C4-2B (cell line): ENCODE data around the gene IGF2BP1.

Source experiments
- ZFX ChIP-seq: fragments of 450-650 bp; IDR thresholded peaks from 2 replicates; pipeline ENCODE4 v1.6.1; 2017
- TF ChIP-seq, protein P1 (sequence below): fragments of 450-650 bp; conservative IDR thresholded peaks from 2 replicates; pipeline ENCODE4 v1.5.1; 2017; ENCODE audit warnings: mild to moderate bottlenecking

- TF ChIP-seq, protein P1, sequence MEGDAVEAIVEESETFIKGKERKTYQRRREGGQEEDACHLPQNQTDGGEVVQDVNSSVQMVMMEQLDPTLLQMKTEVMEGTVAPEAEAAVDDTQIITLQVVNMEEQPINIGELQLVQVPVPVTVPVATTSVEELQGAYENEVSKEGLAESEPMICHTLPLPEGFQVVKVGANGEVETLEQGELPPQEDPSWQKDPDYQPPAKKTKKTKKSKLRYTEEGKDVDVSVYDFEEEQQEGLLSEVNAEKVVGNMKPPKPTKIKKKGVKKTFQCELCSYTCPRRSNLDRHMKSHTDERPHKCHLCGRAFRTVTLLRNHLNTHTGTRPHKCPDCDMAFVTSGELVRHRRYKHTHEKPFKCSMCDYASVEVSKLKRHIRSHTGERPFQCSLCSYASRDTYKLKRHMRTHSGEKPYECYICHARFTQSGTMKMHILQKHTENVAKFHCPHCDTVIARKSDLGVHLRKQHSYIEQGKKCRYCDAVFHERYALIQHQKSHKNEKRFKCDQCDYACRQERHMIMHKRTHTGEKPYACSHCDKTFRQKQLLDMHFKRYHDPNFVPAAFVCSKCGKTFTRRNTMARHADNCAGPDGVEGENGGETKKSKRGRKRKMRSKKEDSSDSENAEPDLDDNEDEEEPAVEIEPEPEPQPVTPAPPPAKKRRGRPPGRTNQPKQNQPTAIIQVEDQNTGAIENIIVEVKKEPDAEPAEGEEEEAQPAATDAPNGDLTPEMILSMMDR, result no peak
- TF ChIP-seq ZFX, result no peak
Observed at GRCh38 chr17:49021768-49022103, 24.6 kb downstream of the IGF2BP1 start.
